H1 (cell line): ENCODE data around the gene IGFBP6. TPM values are rescaled to one million over a fixed set of nuclear protein-coding genes. Genes with fewer than 3 reads are reported as not detected.

Experiments used
- BRCA1 ChIP-seq: IDR thresholded peaks from 2 replicates; pipeline ENCODE4 v1.6.1; 2012; ENCODE audit warnings: low read depth, low read length, improper control_type of control experiment
- HDAC2 ChIP-seq, 2 experiments: fragments of 300-600 bp in 1 of 2; sonication (generic) in 1 of 2; IDR thresholded peaks; 2 replicates each; pipeline ENCODE4 v1.6.1; 2011 to 2012; ENCODE audit warnings: low read depth in 2 of 2, low read length in 2 of 2, mild to moderate bottlenecking in 2 of 2, moderate library complexity in 2 of 2, borderline replicate concordance in 1 of 2, inconsistent platforms in 1 of 2
- KDM5A ChIP-seq: fragments of 200-600 bp; IDR thresholded peaks from 2 replicates; pipeline ENCODE4 v1.7.1; 2012; ENCODE audit warnings: mild to moderate bottlenecking, low read length, inconsistent platforms, mixed read lengths
- RAD21 ChIP-seq, 2 experiments: IDR thresholded peaks in 1 of 2; conservative IDR thresholded peaks in 1 of 2; 2 replicates each; pipeline ENCODE4 v1.6.1; 2011; ENCODE audit warnings: low read depth in 2 of 2, low read length in 2 of 2, improper control_type of control experiment in 1 of 2, inconsistent platforms in 1 of 2, mild to moderate bottlenecking in 1 of 2, moderate library complexity in 1 of 2
- RFX5 ChIP-seq: IDR thresholded peaks from 2 replicates; pipeline ENCODE4 v1.6.1; 2011; ENCODE audit warnings: low read depth, low read length, improper control_type of control experiment, borderline replicate concordance
- polyA plus RNA-seq, 7 experiments: library from polyadenylated mRNA; depleted of rRNA in 3 of 7; stranded (reverse) in 5 of 7; unstranded in 2 of 7; fragments of >200 nt in 5 of 7; fragments of 200-250 nt in 2 of 7; gene quantifications; 1 replicate in 5 of 7; 2 replicates in 1 of 7; 4 replicates in 1 of 7; pipeline versions ENCODE4 v1.2.1 to v1.2.3, GENCODE V29; 2011 to 2013; ENCODE audit warnings: missing spikeins in 2 of 7, mixed read lengths in 2 of 7
- total RNA-seq: library from RNA; stranded (reverse); fragmentation: NEBNext Ultra II Directional; extraction: Animal tissue kit (Norgen Biotek cat#: 25700); gene quantifications from 2 replicates; pipeline ENCODE4 v1.2.1, GENCODE V29; 2021

Gene IGFBP6
- total and polyA plus RNA-seq, 2 of the 8 experiments (the other 6 are each of a cell fraction or from before 2014, with no cell fraction given) = 13.7 to 14.7 TPM

DNA sequence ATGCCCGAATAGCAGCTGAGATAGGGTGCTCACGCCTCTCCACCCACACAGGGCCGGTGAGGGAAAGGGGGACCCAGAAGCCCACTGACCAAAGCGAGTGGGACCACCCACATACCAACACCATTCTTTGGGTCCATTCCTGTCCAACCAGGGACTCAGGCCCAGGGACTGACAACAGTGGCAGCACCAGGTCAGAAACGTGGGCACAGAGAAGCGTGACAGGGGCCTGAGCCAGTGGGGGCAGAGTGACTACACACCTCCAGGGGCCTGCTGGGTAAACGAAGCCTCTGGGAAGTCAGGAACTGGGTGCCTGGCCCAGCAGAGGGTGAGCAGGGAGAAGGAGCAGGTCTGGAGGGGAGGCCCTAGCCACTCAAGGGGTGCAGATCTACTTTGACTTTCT, 32.0 kb upstream of the IGFBP6 start (continued):
- TF ChIP-seq HDAC2 (IDR thresholded peaks at IDR 0.05; ENCODE audit: borderline replicate concordance in 1 of 2, low read depth in 2 of 2, low read length in 2 of 2) (no peak), KDM5A (no peak), RAD21 (IDR thresholded peaks at IDR 0.05 in 1 of 2, conservative IDR thresholded peaks at IDR 0.05 in 1 of 2; ENCODE audit: low read depth in 2 of 2, low read length in 2 of 2) (no peak), BRCA1 (no peak), RFX5 (no peak)
